Subcutaneous adipose tissue (tissue), 4 donors: ENCODE data around the gene DCHS2. TPM values are rescaled to one million over a fixed set of nuclear protein-coding genes. Genes with fewer than 3 reads are reported as not detected.

Experiments used
- total RNA-seq, 4 donors: library from RNA; depleted of rRNA; stranded (reverse); fragments of >200 nt; gene quantifications; one replicate each; pipeline ENCODE4 v1.1.0, GENCODE V29; 2016
- TF ChIP-seq, protein P1 (sequence below): fragments of 450-650 bp; IDR thresholded peaks from one replicate; pipeline ENCODE4 v1.5.1; 2016; ENCODE audit warnings: low read depth, mild to moderate bottlenecking, control low read depth, antibody characterized with exemption, moderate library complexity

Gene DCHS2
- total RNA-seq, 4 donors from 2014 or later: not detected

DNA sequence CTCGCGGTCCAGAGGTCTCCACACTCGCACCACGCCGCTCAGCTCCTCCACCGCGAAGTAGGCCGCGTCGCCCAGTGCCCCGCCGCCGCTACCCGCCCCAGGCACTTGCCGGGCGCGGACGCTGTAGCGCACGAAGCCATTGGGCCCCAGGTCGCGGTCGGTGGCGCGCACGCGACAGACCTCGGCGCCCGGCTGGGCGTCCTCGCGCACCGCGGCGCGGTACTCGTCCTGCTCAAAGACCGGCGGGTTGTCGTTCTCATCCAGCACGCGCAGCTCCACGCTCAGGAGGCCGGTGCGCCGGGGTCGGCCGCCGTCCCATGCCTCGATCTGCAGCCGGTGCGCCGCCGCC, 1.4 kb downstream of the DCHS2 start:
- TF ChIP-seq, protein P1, sequence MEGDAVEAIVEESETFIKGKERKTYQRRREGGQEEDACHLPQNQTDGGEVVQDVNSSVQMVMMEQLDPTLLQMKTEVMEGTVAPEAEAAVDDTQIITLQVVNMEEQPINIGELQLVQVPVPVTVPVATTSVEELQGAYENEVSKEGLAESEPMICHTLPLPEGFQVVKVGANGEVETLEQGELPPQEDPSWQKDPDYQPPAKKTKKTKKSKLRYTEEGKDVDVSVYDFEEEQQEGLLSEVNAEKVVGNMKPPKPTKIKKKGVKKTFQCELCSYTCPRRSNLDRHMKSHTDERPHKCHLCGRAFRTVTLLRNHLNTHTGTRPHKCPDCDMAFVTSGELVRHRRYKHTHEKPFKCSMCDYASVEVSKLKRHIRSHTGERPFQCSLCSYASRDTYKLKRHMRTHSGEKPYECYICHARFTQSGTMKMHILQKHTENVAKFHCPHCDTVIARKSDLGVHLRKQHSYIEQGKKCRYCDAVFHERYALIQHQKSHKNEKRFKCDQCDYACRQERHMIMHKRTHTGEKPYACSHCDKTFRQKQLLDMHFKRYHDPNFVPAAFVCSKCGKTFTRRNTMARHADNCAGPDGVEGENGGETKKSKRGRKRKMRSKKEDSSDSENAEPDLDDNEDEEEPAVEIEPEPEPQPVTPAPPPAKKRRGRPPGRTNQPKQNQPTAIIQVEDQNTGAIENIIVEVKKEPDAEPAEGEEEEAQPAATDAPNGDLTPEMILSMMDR: no peak

DNA sequence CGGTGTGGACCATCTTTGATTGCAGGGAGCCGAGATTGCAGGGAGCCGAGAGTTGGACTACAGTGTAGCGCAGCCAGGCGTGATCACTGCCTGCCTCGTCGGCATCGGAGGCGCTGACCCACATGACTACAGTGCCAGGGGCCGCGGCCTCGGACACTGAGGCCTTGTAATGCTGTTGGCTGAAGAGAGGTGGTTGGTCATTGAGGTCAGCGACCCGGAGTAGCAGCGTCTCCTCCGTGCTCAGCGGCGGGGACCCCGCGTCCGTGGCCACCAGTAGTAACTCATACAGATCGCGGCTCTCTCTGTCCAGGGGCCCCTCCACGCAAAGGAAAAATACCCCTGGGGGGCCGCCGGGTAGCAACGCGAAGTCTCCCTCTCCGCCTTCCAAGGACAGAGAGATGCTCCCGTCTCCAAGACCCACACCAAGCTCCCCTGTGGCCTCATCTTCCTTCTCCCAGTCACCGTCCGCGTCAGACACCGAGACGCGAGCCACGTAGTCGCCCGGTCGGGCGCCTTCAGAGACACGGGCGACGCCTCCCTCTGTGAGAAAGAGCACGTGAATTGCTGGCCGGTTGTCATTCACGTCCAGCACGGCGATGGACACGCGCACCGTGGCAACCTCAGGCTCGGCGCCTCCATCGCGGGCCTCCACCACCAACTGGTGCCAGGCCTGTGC, 1.9 kb downstream of the DCHS2 start:
- TF ChIP-seq, protein P1: no peak

DNA sequence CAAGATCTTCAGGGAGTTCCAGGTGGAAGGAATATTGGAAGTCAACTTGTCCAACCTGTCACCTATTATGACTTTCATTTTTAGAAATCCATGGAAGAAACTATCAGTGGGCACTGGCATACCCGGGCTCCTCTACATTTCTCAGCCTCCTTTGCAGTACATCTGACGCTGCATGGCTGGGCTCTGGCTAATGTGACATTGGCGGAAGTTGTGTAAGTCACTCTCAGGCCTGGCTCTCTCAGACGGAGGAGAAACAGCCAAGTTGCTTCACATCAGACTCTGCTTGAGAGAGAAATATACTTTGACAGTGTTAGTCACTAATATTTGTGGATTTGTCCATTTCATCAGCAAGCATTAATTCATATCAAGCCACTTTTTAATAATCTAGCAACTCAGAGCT, 4.5 kb downstream of the DCHS2 start:
- TF ChIP-seq, protein P1: no peak

DNA sequence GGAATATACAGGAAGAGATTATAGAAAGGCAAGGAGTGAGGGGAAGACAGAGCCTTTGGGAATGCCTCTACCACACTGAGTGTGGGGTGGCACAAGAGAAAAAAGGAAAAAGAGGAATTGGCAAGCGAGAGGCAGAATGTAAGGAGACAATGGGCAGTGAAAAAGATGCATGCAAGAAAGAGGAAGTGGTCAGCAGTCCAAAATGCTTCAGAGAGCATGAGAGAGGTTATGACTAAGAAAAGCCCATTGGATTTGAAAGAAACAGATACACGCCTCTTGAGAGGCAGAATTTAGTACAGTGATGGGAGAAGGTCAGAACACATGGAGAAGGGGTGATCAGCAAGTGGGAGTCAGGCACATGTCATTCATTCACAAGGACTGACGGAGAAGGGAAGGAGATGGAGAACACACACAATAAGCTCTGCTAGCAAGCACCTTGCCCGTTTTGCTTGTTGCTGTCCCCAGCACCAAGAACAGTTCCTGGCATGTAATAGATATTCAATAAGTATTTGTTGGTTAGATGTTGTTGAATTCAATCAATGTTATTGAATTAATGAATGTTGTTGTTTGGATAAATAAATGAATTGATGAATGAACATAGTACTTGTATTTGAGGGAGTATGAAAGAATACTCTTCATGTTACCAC, 6.3 kb downstream of the DCHS2 start:
- TF ChIP-seq, protein P1: no peak

DNA sequence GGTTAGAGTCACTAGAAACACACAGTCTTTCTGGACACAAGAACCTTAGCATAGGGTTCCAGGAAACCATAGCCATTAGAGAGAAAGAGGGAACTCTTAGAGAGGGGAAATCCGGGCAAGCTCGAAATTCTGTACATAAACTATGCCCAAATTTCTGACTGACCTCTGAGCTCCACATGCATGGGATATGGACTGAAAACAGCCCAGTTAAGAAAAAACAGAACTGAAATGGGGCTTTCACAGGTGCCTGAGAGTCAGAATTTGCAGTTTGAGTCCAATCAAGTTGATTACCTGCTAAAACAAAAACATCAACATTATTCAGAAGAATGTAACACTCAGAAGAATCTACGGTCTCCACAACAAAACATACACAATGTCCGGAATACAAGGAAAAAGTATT, 13.1 kb downstream of the DCHS2 start:
- TF ChIP-seq, protein P1: no peak

DNA sequence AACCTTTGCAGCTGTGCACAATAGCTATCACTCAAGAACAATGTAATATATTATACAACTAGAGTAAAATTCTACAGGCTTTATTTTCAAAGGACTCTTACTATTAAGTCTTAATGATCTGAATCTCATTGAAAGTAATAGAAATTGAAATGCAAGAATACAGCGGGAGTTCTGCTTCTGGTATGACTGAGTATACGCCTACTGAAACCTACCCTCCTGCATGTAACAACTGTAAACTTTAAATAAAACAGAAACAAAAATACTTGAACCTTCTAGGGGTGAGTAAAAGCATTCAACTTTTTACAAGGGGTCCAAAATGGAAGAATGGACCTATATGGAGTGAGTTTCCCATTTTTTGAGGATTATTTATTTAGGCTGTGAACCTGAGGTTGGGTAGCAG, 13.5 kb downstream of the DCHS2 start:
- TF ChIP-seq, protein P1: no peak

DNA sequence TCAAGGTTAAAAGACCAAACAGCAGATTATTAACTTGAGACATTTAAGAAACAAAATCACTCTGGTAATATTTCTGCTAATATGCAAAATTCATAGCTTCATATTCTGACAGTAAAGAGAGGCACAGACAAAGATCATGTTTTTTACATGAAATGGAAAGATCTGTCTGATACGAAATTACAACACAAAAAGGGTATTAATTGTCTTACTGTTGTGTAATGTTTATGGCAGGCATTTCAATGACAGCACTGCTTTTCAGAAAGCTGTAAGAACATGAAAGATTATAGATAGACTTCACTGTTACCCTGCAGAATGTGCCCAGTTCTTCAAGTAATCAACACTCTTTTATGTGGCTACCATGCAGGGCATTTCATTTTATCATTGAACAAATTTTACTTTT, 15.4 kb downstream of the DCHS2 start:
- TF ChIP-seq, protein P1: no peak
